NCI-H526 (cell line): ENCODE measurements around the gene KCNJ3.

Experiments
- DNase-seq, 2 experiments: peaks; one replicate each; lab custom pipeline; 2025; lab: John Stamatoyannopoulos, UW

Gene KCNJ3

GRCh38 chr2:154707994-154708575 lies 9.6 kb downstream of the KCNJ3 start:
- DNase-seq: no peak

GRCh38 chr2:154709215-154709614 lies 10.7 kb downstream of the KCNJ3 start:
- DNase-seq: no peak

- DNase-seq: no peak
Observed at GRCh38 chr2:154710078-154710477, 11.6 kb downstream of the KCNJ3 start.

- DNase-seq: no peak
Observed at GRCh38 chr2:154710685-154711084, 12.2 kb downstream of the KCNJ3 start.

- DNase-seq: no peak
Observed at GRCh38 chr2:154713675-154714074, 15.2 kb downstream of the KCNJ3 start.

- DNase-seq: no peak
Observed at GRCh38 chr2:154720651-154721050, 22.2 kb downstream of the KCNJ3 start.

GRCh38 chr2:154724194-154724797 lies 25.8 kb downstream of the KCNJ3 start:
- DNase-seq: peak in 1 of 2 experiments; percentile 22

- DNase-seq: no peak
Observed at GRCh38 chr2:154740361-154740760, 41.9 kb downstream of the KCNJ3 start.

- no peak for DNase-seq
Observed at GRCh38 chr2:154758871-154759270, 60.4 kb downstream of the KCNJ3 start.

GRCh38 chr2:154762638-154763037 lies 64.1 kb downstream of the KCNJ3 start:
- no peak for DNase-seq

GRCh38 chr2:154771664-154772284 lies 73.3 kb downstream of the KCNJ3 start:
- DNase-seq: peak; percentile 24 to 60

- DNase-seq: no peak
Observed at GRCh38 chr2:154776825-154777224, 78.3 kb downstream of the KCNJ3 start.

- DNase-seq: no peak
Observed at GRCh38 chr2:154794406-154794805, 95.9 kb downstream of the KCNJ3 start.

- no peak for DNase-seq
Observed at GRCh38 chr2:154795651-154796050, 97.2 kb downstream of the KCNJ3 start.

- no peak for DNase-seq
Observed at GRCh38 chr2:154804451-154804850, 106.0 kb downstream of the KCNJ3 start.

- peak in 1 of 2 experiments; percentile 16 for DNase-seq
Observed at GRCh38 chr2:154813636-154814035, 115.1 kb downstream of the KCNJ3 start.

GRCh38 chr2:154814856-154815255 lies 116.4 kb downstream of the KCNJ3 start:
- DNase-seq: no peak

GRCh38 chr2:154825358-154825757 lies 126.9 kb downstream of the KCNJ3 start:
- no peak for DNase-seq

GRCh38 chr2:154826827-154827226 lies 128.3 kb downstream of the KCNJ3 start:
- no peak for DNase-seq

GRCh38 chr2:154827286-154827685 lies 128.8 kb downstream of the KCNJ3 start:
- DNase-seq: no peak

- no peak for DNase-seq
Observed at GRCh38 chr2:154832711-154833110, 134.2 kb downstream of the KCNJ3 start.

GRCh38 chr2:154836632-154837031 lies 138.1 kb downstream of the KCNJ3 start:
- DNase-seq: no peak

GRCh38 chr2:154837035-154837434 lies 138.5 kb downstream of the KCNJ3 start:
- no peak for DNase-seq

- no peak for DNase-seq
Observed at GRCh38 chr2:154844513-154844912, 146.0 kb downstream of the KCNJ3 start.
